MG63 (cell line): ENCODE results near the gene FXYD4. TPM values are rescaled to one million over a fixed set of nuclear protein-coding genes. Genes with fewer than 3 reads are reported as not detected.
"Not testable (repeated sequence)": the region's sequence is repeated elsewhere in the genome, so short reads cannot be mapped to it uniquely, and the experiment has no call there.

Experiments used
- DNase-seq: peaks from one replicate; pipeline ENCODE4 v3.0.0-alpha.2; 2020
- H3K27me3 ChIP-seq: fragments of 250-450 bp; sonication (Bioruptor Pico); 2 replicates; pipeline ENCODE4 v1.5.1; 2020; ENCODE audit warnings: mild to moderate bottlenecking, moderate library complexity
- H3K36me3 ChIP-seq: fragments of 250-450 bp; sonication (Bioruptor Pico); 2 replicates; pipeline ENCODE4 v1.5.1; 2020; ENCODE audit warnings: mild to moderate bottlenecking, moderate library complexity
- H3K4me3 ChIP-seq: fragments of 250-450 bp; sonication (Bioruptor Pico); 2 replicates; pipeline ENCODE4 v1.5.1; 2020; ENCODE audit warnings: mild to moderate bottlenecking, moderate library complexity
- H3K9me3 ChIP-seq: fragments of 250-450 bp; sonication (Bioruptor Pico); 2 replicates; pipeline ENCODE4 v1.5.1; 2020; ENCODE audit warnings: mild to moderate bottlenecking, moderate library complexity
- total RNA-seq: library from RNA; depleted of rRNA; stranded (reverse); fragments of >200 nt; shearing (Covaris generic); gene quantifications from 2 replicates; pipeline ENCODE4 v1.2.3, GENCODE V29; 2014; ENCODE audit warnings: low replicate concordance

FXYD4 gene
- total RNA-seq, 1 experiment from 2014 or later = not detected

- Histone ChIP-seq H3K9me3 (no peaks in the 10 kb centered on the region), H3K4me3 (no peak overlapping the region), H3K27me3 (no peaks in the 10 kb centered on the region), H3K36me3 (peaks cover 46% of the 10 kb centered on the region)
- no peak for DNase-seq
These were observed 13.1 kb downstream of the FXYD4 start for GRCh38 chr10:43384252-43385221.

GRCh38 chr10:43385412-43386004 is 14.1 kb downstream of the FXYD4 start:
- no peaks in the 10 kb centered on the region for H3K27me3 ChIP-seq
- no peak overlapping the region for H3K4me3 ChIP-seq
- no peak for DNase-seq
- H3K36me3 ChIP-seq = peaks cover 56% of the 10 kb centered on the region
- no peaks in the 10 kb centered on the region for H3K9me3 ChIP-seq

DNA sequence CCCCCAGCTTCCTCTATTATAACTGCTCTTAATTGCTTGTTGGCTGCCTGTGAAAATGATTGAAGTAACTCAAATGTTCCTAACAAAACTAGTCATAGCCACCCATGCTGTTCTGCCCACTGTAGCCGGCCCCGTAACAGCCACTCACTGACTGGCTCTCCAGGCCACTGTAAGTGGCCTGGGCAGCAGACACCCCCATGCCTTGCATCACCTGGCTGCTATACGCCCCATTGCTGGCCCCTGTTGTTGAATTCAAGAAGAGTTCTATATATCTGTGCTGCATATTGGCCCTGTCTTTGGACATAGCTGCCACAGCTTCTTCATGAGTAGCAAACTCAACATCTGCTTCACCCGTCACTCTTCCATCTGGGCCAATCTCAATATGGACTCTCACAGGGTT is 15.1 kb downstream of the FXYD4 start:
- Histone ChIP-seq H3K36me3 (peaks cover 66% of the 10 kb centered on the region), H3K27me3 (no peaks in the 10 kb centered on the region), H3K4me3 (no peak overlapping the region), H3K9me3 (no peaks in the 10 kb centered on the region)
- DNase-seq = no peak

DNA sequence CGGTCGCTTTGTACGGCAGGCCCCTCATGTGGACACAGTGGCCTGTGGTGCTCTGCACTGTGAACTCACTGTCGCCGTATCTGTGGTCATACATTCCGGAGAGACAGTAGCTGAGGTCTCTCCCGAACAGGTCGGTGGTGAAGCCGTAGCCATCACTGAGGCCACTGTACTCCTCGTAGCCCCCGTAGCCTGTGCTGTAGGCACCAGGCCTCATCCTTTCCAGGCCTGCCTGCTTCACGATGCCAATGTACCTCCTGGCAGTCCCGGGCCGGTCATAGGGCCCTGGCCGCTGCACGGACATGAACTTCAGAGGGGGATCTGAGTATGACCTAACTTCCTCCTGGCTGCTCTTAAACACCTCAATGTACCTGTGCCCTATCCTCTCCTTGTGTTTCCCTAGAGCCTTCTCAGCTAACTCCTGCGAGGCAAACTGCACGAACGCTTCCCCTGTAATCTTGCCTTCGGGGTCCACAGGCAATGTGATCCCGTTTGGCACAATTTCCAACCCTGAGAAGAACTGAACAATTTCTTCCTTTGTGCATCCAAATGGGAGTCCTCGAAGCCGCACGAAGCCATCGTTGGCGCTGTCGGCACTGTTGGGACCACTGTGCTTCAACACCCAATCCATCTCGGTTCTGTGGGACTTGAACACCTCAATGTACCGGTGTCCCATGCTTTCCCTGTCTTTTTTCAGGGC is 15.7 kb downstream of the FXYD4 start:
- H3K9me3 ChIP-seq = no peaks in the 10 kb centered on the region
- peaks cover 72% of the 10 kb centered on the region for H3K36me3 ChIP-seq
- no peak for DNase-seq
- no peak overlapping the region for H3K4me3 ChIP-seq
- H3K27me3 ChIP-seq = no peaks in the 10 kb centered on the region

GRCh38 chr10:43387678-43388032 is 16.2 kb downstream of the FXYD4 start:
- no peak for DNase-seq
- no peak overlapping the region for H3K4me3 ChIP-seq
- H3K27me3 ChIP-seq = no peaks in the 10 kb centered on the region
- H3K36me3 ChIP-seq = peaks cover 77% of the 10 kb centered on the region
- H3K9me3 ChIP-seq = no peaks in the 10 kb centered on the region

GRCh38 chr10:43389867-43390266 is 18.4 kb downstream of the FXYD4 start:
- no peaks in the 10 kb centered on the region for H3K27me3 ChIP-seq
- H3K36me3 ChIP-seq = peaks cover 99% of the 10 kb centered on the region
- H3K4me3 ChIP-seq = no peak overlapping the region
- H3K9me3 ChIP-seq = no peaks in the 10 kb centered on the region
- DNase-seq = no peak

GRCh38 chr10:43390333-43390732 is 18.9 kb downstream of the FXYD4 start:
- Histone ChIP-seq H3K36me3 (peaks cover 99% of the 10 kb centered on the region), H3K9me3 (no peaks in the 10 kb centered on the region), H3K27me3 (no peaks in the 10 kb centered on the region), H3K4me3 (no peak overlapping the region)
- DNase-seq = no peak

DNA sequence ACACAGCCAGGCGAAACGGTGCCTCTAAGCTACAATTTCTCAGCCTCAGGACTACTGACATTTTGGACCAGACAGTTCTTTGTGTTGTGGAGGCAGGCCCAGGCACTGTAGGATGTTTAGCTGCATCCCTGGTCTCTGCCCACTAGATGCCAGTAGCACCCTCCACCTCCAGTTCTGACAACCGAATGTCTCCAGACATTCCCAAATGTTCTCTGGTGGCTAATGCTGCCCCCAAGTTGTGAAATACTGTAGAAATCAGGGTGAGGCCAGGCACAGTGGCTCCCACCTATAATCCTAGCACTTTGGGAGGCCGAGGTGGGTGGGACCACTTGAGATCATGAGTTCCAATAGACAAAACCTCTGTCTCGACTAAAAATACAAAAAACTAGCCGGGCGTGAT is 19.3 kb downstream of the FXYD4 start:
- peaks cover 99% of the 10 kb centered on the region for H3K36me3 ChIP-seq
- no peak for DNase-seq
- no peak overlapping the region for H3K4me3 ChIP-seq
- H3K27me3 ChIP-seq = no peaks in the 10 kb centered on the region
- H3K9me3 ChIP-seq = no peaks in the 10 kb centered on the region

- DNase-seq = no peak
- Histone ChIP-seq H3K27me3 (no peaks in the 10 kb centered on the region), H3K36me3 (peaks cover 98% of the 10 kb centered on the region), H3K4me3 (no peak overlapping the region), H3K9me3 (no peaks in the 10 kb centered on the region)
These were observed 20.1 kb downstream of the FXYD4 start for GRCh38 chr10:43391496-43391895.

- no peak for DNase-seq
- Histone ChIP-seq H3K36me3 (peaks cover 92% of the 10 kb centered on the region), H3K27me3 (no peaks in the 10 kb centered on the region), H3K9me3 (no peaks in the 10 kb centered on the region), H3K4me3 (no peak overlapping the region)
These were observed 21.3 kb downstream of the FXYD4 start for GRCh38 chr10:43392748-43393147.

GRCh38 chr10:43393186-43393585 is 21.8 kb downstream of the FXYD4 start:
- not testable (repeated sequence) for DNase-seq, H3K4me3 ChIP-seq, H3K9me3 ChIP-seq, H3K27me3 ChIP-seq
- peaks cover 92% of the 10 kb centered on the region for H3K36me3 ChIP-seq

- peaks cover 92% of the 10 kb centered on the region for H3K36me3 ChIP-seq
- no peaks in the 10 kb centered on the region for H3K27me3 ChIP-seq
- DNase-seq = no peak
- no peaks in the 10 kb centered on the region for H3K9me3 ChIP-seq
- H3K4me3 ChIP-seq = no peak overlapping the region
These were observed 22.3 kb downstream of the FXYD4 start for GRCh38 chr10:43393606-43394360.

DNA sequence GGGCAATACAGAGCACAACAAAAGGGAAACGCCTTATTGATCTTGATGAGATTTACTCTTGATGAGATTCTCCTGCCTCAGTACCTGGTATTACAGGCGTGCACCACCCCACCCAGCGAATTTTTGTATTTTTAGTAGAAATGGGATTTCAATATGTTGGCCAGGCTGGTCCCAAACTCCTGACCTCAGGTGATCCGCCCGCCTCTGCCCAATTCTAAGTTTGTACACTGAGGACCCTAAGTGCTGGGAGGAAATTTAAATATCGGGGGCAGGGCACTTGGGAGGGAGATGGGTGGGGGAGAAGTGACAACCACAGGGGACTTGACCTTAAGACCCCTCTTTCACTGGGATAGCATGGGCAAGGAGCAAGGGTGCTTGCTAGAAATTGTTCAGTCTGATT is 23.4 kb downstream of the FXYD4 start:
- Histone ChIP-seq H3K27me3 (no peaks in the 10 kb centered on the region), H3K36me3 (peaks cover 94% of the 10 kb centered on the region), H3K9me3 (no peaks in the 10 kb centered on the region), H3K4me3 (no peak overlapping the region)
- DNase-seq = no peak

- DNase-seq = no peak
- Histone ChIP-seq H3K36me3 (peaks cover 93% of the 10 kb centered on the region), H3K4me3 (no peak overlapping the region), H3K9me3 (no peaks in the 10 kb centered on the region), H3K27me3 (no peaks in the 10 kb centered on the region)
These were observed 24.2 kb downstream of the FXYD4 start for GRCh38 chr10:43395571-43396060.

- no peak overlapping the region for H3K4me3 ChIP-seq
- no peaks in the 10 kb centered on the region for H3K9me3 ChIP-seq
- DNase-seq = no peak
- H3K27me3 ChIP-seq = no peaks in the 10 kb centered on the region
- H3K36me3 ChIP-seq = peaks cover 93% of the 10 kb centered on the region
These were observed 24.9 kb downstream of the FXYD4 start for GRCh38 chr10:43396061-43396927.
